HG03558 (cell line): ENCODE results near the gene SNX24.
A peak's percentile ranks its signal among the peaks of the same experiment; 100 is the strongest.
"Not testable (repeated sequence)": the region's sequence is repeated elsewhere in the genome, so short reads cannot be mapped to it uniquely, and the experiment has no call there.

Experiments used
- ATAC-seq: cut with Tn5 transposase; IDR thresholded peaks from one replicate; pipeline ENCODE4 v1.9.1; 2021; ENCODE audit warnings: moderate number of reproducible peaks; ENCODE audit not compliant: unreplicated experiment; ENCODE audit errors: extremely low read depth

Gene SNX24, protein sequence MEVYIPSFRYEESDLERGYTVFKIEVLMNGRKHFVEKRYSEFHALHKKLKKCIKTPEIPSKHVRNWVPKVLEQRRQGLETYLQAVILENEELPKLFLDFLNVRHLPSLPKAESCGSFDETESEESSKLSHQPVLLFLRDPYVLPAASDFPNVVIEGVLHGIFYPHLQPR

DNA sequence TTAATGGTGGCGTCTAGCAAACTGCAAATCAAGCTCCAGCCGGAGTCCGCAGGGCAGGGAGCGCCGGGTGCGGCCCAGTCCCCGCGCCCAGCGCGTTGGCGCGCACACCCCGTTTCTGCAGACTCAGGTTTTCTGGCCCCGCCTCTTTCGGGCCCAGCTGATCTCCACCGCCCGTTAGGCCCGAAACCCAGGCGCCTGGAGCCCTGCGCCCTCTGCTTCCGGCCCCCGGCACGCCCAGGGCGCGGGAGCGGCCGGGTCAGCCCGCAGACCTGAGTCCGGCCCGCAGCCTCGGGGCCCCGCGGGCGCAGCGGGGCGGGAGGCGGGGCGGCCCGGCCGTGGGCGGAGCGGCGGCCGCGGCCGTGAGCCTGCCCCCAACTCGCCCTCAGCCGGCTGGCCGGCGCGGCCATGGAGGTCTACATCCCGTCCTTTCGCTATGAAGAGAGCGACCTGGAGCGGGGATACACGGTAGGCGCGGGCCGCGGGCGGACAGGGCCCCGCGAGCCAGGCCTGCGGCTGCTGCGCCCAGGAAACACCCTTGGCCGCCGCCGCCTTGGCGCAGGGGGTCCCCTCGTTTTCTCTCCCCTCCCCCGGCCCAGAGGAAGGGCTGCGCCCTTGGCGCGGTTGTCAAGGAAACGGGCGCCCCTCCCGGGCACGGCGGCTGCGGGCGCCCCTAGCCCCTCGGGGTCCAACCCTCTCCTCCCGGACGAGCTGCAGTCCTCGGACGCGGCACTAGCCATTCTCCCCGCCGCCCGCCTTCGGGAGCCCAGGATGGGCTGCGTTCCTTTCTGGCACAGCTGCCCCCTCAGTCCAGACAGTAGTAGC, at the start of gene SNX24:
Gene SNX24, plus strand, starts transcription at position 385 of the 822 bp plus-strand sequence. Its CDS starts 21 bp downstream, at position 406.
- ATAC-seq, result peak; percentile 83

DNA sequence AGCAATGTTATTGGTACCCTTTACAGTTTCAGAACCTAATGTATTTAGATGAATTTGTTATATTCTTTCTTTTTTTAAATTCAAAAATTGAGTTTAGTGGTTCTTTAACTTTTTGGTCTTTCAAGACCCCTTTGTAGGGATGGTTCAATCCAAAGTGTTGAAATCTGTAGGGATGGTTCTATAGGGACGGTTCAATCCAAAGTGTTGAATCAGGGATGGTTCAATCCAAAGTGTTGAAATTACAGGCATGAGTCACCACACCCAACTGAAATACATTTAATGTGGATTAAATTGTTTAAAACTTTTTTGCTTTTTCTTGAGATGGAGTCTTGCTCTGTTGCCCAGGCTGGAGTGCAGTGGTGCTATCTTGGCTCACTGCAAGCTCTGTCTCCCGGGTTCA, 39.9 kb upstream of the SNX24 start:
- ATAC-seq, result no peak

DNA sequence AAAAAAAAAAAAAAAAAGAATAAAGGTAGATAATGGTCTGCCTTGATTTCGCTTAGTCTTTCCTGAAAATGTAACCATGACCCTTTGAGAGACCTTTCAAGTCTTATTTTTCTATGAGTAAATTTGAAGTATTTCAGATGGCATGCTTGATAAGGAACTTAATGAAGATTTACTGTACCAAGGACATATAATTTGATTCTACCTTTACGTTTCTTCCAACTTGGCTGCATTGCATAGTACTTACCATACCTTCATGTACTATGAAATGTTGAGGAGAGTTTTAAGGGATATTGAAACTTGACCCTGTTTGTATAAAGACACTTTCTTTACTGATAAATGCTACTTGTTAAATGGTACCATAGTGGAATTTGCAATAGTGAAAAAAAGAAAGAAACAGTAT, 35.0 kb upstream of the SNX24 start:
- ATAC-seq, result no peak

DNA sequence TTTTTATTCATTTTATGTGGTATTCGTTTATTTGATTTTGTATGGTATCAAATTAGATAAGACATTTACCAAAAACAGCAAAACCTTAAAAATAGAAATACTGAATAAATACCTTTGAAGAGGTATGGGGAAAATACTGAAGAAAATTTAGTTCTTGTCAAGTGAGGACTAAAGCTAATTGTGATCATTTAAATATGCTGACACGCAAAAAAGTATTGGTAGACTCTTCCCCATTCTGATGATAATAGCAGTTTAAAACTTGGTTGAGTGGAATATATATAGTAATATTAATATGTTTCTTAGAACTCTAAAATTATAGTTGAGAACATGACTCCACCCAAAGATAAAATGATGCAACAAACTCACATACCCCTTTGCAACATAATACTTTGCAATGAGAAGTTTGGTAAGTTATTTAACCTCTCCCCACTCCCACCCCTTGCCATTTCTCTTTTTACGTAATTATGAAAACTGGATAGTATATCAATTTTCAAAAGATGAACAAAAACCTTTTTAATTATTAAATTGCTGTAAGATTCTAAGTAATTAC, 30.1 kb upstream of the SNX24 start:
- no peak for ATAC-seq

DNA sequence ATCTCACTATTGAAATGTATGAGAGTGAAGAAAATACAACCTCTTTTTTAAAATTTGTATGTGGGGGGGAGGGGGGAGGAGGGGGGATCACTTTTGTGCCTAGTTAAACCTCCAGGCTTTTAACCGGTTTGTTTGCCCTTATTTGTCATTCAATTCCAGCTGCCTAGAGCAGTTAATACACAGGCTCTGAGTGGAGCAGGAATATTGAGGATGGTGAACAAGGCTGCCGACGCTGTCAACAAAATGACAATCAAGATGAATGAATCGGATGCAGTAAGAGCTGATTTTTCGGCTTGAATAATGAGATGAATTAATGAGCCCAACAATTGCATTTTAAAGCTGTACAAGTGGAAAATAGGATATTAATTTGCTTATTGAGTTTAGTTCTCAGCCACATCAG, 28.7 kb upstream of the SNX24 start:
- no peak for ATAC-seq

DNA sequence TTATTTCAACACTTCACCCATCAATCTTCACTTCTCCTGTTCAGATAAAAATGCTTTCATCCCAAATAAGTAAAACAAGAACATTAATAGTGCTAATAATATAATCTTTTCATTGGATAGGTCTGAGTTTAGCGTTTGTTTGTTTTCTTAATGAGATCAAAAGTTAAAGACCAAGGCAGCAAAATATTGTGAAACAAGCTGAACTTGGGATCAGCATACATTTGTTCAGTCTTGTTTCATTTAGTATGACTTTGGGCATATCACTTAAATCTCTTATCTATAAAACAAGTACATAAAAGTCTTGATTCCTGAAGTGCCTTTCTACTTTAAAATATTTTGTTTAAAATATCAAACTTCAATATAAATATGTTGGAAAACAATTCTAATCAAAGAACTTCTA, 13.4 kb upstream of the SNX24 start:
- no peak for ATAC-seq

DNA sequence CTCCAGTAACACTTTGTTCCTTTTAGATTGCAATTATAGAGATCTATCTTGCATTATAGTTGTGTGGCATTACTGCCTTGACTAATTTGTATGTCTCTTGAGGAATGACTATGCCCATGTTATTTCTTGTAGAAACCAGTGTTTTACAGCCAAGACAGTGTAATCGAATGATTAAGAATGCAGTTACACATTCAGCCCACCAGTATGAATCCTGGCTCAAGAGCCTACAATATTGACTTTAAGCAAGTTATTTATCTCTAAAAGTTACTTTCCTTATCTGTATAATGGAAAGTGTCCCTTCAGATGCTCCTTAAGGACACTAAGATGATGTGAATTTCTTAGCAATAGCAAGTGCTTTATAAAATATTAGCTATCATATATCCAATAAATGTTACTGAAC, 9.7 kb upstream of the SNX24 start:
- no peak for ATAC-seq

DNA sequence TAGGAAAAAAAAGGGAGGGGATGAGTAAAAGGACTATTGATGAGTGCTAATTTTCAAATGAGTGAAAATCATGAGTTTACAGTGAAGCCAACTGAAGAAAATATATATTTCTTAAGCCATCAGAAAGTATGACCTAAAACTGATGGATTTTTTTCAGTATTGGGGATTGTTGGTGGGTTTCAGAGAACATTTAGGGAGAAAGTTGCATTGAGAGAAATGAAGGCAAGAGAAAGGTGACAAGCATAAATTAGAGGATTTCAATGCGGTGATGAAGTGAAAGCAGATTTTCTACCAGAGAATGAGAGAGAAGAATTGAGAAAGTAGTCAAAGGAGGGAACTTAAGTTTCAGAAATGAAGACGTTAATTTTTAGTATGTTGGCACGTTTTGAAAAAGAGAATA, 8.5 kb upstream of the SNX24 start:
- ATAC-seq, result no peak

DNA sequence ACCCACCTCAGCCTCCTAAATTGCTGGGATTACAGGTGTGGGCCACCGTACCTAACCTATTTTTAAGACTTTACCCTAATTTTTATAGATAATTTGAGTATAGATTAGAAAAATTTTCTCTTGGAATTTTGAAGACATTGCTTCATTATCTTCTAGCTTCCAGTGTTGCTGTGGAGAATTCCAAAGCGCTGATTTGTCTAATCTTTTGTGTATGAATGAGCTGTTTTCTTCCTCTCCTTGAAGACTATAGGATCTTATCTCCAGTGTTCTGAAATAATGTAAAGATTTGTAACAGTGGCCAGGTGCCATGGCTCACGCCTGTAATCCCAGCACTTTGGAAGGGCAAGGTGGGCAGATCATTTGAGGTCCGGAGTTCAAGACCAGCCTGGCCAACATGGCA, 5.7 kb upstream of the SNX24 start:
- no peak for ATAC-seq

DNA sequence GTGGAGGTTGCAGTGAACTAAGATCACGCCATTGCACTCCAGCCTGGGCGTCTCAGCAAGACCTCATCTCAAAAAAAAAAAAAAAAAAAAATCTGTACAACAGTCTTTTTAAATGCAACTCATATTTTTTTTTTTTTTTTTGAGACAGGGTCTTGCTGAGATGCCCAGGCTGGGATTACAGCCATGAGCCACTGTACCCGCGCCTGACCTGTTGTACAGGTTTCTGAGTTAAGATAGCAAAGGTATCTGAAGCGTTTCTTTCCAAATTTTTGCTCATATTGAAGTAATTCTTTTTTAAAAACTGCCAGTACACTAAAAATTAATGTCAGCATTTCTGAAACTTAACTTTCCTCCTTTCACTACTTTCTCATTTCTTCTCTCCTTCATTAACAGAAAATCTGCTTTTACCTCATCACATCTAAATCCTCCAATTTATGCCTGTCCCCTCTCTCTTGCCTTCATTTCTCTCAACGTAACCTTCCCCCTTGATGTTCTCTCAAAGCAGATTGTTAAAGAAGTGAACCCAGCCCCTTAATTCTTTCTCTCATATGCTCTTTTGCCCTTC, 3.3 kb upstream of the SNX24 start:
- ATAC-seq, result no peak

DNA sequence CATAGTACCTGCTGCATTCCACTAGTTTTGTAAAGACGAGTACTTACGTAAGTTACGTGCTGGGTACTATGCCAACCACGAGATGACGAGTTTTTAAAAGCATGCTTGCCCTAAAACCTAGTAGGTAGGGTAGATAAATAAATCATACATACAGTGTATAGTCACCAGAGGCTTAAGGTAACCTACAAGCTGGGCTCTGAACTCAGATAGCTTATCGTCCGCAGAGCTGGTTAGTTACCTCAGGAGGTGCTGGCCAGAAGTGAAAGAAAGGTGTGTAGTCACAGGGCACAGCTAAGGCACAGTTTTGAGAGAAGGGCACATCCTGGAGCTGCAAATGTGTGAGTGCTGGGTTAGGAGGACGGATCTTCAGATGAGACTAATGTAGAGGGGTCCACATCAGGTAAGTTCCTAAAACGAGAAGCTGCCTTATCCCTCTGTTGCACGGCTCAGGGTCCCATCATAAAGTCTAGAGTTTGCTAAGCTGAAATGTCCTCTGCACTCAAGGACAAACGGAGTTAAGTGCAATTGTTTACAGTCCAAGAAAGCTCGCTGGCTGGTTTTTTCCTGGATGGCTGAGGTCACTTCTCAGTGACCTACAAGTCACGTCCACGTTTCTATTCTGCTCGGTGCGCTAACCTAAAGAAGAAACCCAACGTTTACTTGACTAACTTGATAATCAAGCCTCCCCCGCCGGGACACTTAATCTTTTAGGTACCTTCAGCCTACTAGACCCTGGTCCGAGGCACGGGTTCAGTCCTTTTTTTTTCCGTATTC, 1.1 kb upstream of the SNX24 start:
- no peak for ATAC-seq

DNA sequence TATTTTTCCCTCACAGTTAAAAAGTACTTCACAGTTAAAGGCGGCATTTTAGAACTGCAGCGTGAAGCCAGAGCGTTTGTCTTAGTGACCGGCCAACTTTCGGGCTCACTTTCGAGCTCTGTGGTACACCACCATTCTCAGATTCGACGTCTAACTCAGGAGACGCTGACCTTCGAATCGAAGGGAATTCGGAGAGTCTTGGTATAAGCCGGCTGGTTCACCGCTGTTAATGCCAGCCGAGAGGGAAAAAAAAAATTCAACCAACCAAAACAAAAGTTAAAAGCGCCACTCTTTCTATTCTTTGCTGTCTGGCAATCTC, 544 bp upstream of the SNX24 start:
- peak; percentile 28 for ATAC-seq

DNA sequence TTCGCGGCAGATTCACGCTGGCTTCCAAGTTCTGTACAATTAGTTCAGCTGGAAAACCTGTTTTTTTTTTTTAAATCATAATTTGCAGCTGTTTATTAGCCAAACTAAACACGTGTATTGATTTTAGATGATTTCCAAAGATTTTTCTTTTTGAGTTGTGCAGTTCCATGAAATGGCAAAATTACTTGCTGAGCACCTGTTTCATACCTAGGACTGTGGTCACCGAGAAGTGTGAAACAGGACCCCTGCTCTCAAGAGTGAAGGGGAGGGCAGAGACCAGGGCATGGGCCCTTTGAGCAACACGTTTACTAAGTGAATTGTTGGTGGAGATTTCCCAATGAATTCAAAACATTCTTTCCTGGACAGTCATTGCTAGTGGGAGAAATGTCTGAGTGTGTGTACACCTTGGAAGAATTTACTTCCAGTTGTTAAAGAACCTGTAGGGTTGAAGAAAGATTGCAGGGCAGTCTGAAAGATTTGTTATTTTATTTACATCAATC, 688 bp downstream of the SNX24 start:
- no peak for ATAC-seq

DNA sequence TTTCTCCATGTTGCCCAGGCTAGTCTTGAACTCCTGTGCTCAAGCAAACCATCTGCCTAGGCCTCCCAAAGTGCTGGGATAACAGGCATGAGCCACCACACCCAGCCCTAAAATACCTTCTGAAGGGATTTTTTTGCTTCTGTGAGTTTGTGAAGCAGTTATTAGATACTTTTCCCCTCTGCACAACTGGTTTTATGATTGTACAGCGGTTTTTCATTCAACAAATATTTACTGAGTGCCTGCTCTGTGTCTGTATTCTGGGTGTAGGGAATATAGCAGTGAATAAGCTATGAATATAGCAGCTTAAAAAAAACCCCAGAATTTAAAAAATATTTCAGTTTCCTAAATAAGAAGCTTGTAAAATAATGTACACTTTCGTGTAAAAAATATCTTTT, 2.3 kb downstream of the SNX24 start:
- no peak for ATAC-seq

DNA sequence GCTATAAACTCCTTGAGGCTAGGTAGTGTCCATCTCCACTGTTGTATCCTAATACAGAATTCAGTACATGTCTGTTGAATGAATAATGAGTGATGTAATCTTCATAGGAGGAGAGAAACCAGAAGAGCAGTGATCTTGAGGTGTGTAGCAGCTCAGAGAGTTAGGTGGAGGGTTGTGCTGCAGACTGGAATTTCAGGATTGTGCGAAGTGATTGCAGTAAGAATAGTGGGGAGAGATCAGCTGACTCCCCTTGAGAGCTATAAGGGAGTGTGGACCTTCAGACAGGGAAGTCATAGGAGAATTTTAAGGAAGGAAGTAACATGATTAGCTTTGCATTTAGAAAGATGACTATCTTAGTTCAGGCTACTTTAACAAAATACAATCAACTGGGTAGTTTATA, 4.4 kb downstream of the SNX24 start:
- no peak for ATAC-seq

DNA sequence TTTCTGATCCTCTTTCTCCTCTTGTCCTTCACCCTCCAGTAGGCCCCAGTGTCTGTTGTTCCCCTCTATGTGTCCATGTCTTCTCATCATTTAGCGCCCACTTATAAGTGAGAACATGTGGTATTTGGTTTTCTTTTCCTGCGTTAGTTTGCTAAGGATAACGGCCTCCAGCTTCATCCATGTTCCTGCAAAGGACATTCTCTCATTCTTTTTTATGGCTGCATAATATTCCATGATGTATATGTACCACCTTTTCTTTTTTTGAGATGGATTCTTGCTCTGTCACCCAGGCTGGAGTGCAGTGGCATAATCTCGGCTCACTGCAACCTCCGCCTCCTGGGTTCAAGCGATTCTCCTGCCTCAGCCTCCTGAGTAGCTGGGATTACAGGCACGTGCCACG, 12.1 kb downstream of the SNX24 start:
- not testable (repeated sequence) for ATAC-seq

DNA sequence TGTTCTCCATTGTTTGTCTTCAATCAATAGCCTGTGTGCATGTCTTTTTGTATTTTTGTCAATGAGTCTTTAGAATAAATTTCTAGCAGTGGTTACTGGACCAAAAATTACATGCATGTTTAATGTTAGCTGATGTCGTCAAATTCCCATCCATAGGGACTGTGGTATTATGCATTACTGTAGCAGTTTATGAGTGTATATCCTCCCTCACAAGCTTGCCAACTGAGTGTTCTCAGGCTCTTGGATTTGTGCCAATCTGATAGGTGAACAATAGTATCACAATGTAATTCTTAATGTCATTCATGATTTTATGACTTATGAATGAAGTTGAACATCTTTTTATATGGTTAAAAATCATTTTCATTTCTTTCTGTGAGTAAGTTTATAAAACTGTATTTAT, 13.0 kb downstream of the SNX24 start:
- ATAC-seq, result no peak

DNA sequence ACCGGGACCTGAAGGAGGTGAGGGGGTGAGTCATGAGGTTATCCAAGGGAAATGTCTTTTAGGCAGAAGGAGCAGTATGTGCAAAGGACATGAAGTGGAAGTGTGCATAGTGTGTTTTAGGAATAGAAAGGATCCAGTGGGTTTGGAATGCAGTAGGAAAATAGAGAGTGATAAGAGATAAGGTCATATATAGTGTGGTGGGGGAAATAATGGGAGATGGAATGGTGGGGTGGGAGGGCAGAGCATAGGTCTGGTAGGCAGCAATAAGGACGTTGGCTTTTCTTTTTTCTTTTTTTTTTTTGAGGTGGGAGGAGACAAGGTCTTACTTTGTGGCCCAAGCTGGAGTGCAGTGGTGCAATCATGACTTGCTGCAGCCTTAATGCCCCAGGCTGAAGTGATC, 17.8 kb downstream of the SNX24 start:
- ATAC-seq, result no peak

DNA sequence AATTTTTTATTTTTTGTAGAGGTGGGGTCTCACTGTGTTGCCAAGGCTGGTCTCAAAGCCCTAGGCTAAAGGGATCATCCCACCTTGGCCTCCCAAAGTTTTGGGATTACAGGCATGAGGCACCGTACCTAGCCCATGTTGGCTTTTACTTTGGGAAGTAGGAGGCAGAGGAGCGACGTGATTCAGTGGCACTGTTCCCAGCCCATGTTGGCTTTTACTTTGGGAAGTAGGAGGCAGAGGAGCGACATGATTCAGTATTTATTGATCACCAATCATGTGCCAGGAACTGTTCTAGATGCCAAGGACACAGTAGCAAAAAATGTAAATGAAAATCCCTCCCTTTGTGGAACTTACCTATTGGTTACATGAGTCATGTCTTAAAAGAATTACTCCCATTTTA, 18.3 kb downstream of the SNX24 start:
- ATAC-seq, result no peak

DNA sequence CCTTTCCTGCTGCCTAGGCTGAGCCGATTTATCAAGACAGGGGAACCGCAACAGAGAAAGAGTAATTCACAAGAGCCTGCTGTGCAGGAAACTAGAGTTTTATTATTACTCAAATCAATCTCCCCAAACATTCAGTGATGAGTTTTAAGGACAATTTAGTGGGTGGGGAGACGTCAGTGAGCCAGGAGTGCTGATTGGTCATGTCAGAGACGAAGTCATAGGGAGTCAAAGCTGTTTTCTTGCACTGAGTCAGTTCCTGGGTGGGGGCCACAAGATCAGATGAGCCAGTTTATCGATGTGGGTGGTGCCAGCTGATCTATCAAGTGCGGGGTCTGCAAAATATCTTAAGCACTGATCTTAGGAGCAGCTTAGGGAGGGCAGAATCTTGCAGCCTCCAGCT, 19.0 kb downstream of the SNX24 start:
- ATAC-seq, result no peak

DNA sequence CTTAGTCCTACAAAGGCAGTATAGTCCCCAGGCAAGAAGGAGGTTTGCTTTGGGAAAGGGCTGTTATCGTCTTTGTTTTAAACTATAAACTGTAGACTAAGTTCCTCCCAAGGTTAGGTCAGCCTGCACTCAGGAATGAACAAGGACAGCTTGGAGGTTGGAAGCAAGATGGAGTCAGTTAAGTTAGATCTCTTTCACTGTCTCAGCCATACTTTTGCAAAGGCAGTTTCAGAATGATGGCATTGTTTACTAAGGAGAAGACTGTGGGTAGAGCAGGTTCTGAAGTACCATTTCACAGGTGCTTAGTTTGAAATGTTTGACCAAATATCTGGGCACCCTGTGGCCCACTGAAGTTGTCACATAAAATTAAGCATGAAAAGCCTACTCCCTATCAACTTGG, 19.4 kb downstream of the SNX24 start:
- ATAC-seq, result no peak
